ENCODE data around the gene AKNA.

The AKNA gene

DNA sequence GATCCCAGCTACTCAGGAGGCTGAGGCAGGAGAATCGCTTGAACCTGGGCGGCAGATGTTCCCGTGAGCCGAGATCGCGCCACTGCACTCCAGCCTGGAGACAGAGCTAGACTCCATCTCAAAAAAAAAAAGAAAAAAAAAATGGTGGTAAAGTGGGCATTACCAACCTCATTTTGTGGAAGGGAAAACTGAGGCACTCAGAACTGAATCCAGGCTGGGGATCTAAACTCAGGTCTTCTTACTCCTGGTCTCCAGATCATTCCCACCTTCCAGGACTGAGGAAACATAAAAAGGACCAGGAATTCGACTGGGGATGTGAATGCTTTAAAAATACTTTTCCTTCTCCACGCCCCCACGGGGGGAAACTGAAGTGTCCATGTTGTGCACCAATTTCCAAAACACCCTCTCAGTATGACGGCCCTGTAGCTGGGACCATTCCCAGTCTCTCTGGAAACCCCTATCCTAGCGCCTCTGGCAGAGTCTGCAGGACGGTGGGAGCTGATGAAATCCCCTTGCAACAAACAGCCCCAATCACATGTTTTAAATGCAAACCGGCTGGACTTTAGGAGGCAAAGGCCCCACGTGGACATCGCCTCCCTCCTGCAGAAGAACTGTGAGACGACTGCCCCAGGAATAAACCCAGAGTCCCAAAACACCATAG is 8.9 kb upstream of the AKNA start:
- DNase-seq (ENCODE audit: extremely low read depth in 1 of 2, low read depth in 1 of 2) = no peak

DNA sequence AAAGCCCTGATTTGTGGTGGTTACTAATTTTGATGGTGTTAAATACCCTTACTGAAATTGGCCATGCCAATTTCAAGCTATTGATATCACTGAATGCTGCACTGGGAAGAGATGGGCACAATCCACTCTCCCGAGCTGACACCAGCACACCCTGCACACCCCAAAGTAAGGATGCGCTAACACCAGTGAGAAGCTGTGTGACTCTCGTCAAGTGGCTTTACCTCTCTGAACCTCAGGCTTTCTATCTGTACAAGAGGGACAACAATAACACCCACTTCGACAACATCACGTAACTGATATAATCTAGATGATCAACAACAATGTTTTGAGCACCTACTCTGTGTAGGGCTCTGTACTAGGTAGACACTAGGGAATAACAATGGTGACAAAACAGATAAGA is 8.0 kb upstream of the AKNA start:
- no peak for DNase-seq (ENCODE audit: extremely low read depth in 1 of 2, low read depth in 1 of 2)

DNA sequence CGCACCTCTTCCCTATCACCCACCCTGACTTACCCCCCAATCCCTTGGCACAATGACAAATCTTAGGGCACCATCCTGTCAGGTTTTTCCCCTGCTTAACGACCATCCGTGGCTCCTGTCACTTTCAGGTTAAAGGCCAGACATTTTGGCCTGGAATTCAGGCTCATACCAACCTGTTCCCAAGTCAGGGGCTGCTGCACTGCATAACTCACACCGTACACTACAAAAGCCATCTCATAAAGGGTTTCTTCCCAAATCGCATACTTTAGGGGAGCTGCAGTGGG is 7.5 kb upstream of the AKNA start:
- DNase-seq (ENCODE audit: extremely low read depth in 1 of 2, low read depth in 1 of 2) = no peak

DNA sequence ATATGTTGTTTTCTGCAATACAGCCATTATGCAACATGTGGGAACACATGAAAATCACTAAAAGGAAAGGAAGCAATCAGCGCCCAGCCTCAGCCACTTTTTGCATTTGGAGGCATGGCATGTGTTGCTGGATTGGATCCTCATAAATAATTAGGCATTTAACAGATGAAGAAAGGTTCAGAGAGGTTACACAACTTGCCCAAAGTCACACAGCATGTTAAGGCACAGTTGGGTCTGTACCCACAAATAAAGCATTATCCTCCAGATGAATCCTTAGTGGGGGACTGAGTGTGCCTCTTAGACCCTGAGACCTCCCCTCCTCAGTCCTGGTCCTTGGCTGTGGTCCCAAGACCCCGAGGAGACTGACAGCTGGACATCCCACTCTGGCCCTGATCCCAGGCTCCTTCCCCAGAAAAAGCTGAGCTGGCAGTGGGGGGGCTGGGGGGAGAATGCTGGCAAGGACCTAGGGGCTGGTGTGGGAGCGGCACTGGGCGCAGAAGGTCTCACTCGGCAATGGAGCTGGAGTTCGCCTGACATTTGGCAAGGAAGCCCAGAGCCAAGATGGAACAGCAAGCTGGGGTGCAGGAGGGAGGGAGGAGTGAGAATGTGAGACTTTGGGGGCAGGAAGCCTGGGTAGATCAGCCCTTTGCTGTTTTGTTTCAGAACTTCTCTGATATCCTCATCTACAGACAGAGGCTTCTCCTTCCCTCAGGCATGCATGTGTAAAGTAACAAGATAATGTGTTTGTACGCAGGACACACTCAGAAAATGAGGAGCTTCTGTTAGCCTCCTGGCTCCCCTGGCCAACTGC is 6.9 kb upstream of the AKNA start:
- DNase-seq (ENCODE audit: extremely low read depth in 1 of 2, low read depth in 1 of 2) = no peak

DNA sequence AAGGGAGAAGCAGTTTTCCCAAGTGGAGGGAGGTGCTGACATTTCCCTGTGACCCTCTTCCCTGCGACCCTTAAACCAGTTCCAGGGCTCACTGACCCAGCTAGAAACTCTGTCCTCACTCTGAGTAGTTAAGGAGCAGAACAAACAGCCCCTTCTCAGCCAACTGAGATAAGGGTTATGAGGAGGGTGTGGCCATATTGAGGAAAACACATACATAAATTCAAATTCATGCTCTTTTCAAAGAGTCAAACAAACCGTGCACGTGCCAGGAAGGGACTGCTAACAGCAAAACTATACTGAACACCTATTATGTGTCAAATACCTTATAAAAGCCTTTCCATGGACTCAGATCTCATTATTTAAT is 4.9 kb upstream of the AKNA start:
- DNase-seq (ENCODE audit: extremely low read depth in 1 of 2, low read depth in 1 of 2) = no peak

DNA sequence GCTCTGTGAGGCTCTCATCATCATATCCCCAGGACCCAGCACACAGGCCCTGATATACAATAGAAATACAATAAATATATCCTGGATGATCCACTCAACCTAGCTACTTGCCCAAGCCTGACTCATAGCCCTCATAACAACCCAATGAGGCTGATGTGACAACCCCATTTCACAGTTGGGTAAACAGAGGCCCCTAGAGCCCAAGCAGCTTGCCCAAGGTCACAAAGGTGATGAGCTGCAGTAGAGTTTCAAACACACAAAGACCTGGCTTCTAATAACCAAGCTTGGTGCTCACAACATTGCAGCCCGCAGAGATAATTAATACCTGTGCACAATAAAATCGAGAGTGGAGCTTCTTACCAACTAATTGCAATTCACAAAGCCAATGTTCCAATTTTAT is 3.2 kb upstream of the AKNA start:
- no peak for DNase-seq (ENCODE audit: extremely low read depth in 1 of 2, low read depth in 1 of 2)

DNA sequence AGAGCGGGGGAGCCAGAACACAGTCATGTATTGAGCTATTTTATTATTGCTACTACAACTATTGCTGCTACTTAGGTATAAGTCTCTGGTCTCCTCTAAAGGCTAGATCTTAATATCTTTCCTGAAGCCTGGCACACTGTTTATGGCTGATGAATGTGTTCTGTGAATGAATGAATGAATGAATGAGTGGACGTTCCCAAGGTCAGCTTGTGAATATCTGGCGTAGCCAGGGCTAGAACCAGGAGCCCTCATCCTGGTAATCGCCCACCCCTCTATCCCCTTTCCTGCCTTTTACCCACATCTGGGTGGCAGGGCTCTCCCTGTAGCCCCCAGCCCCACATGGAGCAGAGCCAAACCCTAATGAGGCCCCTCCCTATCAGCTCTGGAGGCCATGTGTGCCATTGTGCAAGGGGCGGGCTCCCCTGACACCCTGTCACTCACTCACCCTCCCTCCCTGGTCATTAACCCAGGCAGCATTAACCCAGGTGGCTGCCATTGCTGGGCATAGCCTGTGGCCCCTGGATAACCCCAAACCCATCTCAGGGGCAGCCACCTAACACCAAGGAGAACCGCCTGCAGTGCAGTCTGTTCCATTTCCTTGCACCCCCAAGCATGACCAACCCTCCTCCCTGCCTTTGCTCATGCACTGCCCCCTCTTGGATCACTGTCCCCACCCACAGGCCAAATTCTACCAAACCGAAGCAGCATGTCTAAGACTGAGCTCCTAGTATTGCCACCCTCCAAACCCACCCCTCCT is 2.0 kb upstream of the AKNA start:
- DNase-seq (ENCODE audit: extremely low read depth in 1 of 2, low read depth in 1 of 2) = no peak

DNA sequence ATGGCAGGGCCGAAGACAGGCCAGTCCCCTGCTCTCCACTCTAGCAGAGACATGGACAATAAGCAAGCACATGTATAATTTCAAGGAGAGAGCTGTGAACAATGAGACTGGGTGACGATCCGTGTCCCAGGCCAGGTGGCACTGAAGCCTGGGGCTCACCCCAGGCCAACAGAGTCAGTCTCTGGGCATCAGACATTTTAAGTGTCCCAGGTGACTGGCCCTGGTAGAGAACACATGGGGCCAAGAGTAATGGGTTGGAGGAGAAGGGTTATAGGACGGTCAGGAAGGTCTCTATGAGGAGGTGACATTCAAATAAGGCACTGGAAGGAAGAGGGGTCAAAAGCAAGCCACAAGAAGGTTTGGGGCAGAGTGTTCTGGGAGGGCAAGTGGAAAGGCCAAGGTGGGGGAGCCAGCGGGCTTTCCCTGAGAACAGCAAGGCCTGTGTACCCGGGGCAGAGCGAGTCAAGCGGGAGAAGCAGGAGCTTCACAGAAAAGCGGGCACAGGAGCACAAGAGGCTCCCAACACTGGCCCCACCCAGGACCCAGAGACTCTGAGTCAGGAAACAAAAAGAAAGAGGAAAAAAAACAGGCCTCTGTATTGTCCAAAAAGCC is 1.1 kb upstream of the AKNA start:
- DNase-seq (ENCODE audit: extremely low read depth in 1 of 2, low read depth in 1 of 2) = no peak

DNA sequence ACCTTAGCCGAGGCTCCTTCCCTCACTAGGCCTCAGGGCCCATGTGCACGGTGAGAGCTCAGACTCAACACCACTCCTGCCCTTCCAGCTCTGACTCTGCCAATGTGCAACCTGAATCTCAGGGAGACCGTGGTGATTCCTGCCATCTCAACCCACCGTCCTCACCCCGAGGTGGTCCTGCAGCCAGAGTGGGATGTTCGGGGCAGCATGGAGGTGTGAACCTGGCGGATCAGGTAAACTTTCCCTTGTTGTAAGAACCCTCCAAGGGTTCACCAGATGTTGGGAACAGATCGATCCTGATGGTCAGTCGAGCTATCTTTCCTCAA is 538 bp upstream of the AKNA start:
- no peak for DNase-seq (ENCODE audit: extremely low read depth in 1 of 2, low read depth in 1 of 2)

DNA sequence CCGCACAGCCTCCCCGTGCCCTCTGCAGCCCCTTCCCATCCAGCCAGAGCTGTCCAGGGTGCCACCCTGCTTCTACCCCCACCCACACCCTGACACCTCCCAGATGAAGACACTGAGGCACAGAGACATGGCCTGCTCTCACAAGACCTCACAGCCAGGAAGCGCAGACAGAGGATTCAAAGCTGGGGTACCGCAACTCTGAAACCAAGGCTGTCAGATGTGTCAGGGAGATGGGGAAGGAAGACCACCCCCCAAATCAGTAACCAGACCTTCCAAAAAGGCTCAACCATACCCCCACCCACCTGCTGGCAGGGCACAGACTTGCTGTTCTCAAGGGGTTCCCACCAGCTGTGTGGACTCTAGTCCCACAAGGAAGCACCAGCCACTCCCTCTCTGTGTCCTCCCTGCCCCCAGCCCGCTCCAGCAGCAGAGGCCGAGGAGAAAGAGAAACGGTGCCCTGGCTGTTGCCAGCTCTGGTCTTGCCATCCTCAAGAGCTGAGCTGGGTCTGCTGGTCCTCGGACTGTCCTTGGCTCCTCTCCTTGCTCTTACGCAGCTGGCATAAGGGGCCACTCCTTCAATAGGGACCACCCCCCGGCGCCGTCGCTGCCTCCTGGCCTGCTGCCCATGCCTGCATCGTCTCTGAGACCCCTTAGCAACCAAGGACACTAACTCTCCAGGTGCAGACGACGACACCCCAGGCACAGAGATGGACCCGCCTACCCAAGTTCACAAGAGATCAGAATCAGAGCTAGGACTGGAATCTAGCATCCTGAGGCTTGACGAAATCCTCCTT is 699 bp downstream of the AKNA start:
- no peak for DNase-seq (ENCODE audit: extremely low read depth in 1 of 2, low read depth in 1 of 2)

DNA sequence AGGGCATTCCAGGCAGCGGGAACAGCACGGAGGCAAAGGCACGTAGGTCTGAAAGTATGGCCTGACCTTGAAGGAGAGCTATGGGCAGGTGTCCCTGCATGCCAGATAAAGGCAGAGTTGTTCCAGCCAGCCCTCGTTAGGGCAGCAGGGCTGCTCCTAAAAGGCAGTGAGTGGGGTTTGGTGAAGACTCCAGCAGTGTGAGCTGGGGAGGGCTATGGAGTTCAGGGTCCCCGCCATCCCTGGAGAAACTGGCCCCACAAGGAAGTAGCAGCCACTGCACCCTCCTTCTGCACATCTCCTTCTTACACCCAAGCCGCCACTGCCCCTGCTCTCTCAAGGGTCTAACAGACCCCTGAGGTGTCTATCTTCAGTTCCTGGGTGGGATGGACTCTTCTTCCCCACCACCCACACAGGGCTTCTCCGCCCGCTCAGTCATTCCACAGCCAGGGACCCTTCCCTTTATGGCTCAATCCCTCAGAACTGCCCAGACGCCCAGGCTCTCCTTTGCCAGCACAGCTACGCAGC is 1.4 kb downstream of the AKNA start:
- no peak for DNase-seq (ENCODE audit: extremely low read depth in 1 of 2, low read depth in 1 of 2)

DNA sequence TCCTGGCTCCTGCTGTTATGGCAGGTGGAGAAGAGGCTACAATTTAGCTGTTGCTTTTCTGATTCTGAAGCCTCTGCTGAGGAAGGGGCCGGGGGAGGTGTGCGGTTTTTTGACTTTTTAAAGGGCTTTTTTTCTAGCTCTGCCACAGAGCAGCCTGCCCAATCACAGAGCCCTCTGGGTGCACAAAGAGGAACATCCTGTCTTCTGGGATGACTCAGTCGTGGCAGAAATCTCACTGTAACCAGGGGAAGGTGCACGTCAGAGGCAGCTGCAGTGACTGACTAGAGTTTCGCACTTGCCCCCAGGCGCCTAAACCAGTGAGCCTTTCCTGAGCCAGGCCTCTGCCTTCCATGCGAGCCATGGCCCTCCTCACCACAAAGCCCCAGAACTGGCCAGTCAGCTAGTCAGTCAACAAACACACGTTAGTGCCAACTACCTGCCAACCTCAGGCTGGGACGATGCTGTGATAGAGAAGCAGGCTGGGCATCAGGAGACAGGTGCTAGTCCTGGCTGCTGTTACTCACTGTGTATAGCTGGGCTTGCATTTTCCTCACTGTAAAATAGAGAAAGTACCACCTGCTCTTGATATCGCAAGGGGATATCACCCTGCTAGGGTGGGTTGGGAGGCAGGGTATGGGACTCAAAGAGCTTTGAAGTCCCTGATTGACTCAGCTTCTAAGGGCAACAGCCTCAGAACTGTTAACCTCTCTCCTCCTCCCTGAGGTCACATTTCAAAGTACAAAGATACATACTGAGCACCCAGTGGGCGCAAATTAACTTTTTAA is 2.2 kb downstream of the AKNA start:
- peak; percentile 72 to 84 for DNase-seq (ENCODE audit: extremely low read depth in 1 of 2, low read depth in 1 of 2)

DNA sequence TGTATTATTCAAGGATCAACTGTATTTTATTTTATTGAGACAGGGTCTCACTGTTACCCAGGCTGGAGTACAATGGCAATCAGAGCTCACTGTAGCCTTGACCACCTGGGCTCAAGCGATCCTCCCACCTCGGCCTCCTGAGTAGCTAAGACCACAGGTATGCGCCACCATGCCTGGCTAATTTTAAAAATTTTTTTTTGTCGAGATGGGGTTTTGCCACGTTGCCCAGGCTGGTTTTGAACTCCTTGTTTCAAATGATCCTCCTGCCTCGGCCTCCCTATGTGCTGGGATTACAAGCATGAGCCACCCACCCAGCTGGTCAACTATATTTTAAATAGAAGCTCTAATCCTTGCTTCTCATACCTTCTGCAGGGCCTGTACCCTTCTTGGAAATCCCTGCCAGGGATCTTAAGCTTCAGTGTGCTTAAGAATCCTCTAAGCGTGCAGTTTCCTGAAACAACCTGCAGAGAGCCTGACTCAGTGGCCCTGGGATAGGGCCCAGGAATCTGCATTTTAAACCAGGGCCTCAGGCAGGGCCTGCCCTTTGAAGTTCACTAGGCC is 2.9 kb downstream of the AKNA start:
- DNase-seq (ENCODE audit: extremely low read depth in 1 of 2, low read depth in 1 of 2) = no peak

DNA sequence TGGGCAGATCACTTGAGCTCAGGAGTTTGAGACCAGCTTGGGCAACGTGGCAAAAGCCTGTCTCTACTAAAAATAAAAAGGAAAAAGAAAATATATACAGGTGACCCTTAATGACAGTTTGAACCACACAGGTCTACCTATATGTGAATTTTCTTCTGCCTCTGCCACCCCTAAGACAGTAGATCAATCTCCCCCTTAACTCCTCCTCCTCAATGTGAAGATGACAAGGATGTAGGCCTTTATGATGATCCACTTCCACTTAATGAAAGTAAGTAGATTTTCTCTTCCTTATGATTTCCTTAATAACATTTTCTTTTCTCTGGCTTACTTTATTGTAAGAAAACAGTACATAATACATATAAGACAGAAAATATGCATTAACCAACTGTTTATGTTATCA is 3.4 kb downstream of the AKNA start:
- DNase-seq (ENCODE audit: extremely low read depth in 1 of 2, low read depth in 1 of 2) = no peak

DNA sequence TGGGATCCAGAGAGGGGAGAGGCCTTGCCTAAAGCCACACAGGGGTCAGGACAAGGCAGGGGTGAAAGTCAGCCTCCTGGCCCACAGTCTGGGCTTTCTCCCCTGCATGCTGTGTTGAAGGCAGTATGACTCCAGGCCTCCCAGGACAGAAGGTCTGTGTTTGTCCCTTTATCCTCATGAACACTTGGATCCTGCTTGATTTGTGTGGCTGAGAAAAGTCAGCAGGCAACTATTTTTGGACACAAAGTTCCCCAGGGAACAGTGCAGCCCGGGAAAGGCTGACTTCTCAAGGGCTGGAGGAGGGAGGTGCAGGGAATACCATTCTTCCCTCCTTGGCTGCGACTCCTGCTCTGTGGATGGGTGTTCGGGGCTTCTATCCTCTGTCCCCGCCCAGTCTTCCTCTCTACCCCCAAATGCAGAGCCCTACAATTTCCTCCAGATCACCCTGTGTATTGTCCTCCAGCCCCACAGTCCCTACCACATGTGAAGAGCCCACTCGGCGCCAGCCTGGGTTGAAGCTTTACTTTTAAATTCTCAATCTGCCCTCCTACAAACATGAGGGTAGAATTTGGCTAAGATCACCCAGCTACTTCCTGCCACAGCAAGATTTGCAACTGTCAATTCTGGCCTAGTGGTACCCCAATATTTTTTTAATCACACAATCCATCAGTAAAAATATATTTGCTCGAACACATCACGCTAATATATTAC is 4.1 kb downstream of the AKNA start:
- no peak for DNase-seq (ENCODE audit: extremely low read depth in 1 of 2, low read depth in 1 of 2)

DNA sequence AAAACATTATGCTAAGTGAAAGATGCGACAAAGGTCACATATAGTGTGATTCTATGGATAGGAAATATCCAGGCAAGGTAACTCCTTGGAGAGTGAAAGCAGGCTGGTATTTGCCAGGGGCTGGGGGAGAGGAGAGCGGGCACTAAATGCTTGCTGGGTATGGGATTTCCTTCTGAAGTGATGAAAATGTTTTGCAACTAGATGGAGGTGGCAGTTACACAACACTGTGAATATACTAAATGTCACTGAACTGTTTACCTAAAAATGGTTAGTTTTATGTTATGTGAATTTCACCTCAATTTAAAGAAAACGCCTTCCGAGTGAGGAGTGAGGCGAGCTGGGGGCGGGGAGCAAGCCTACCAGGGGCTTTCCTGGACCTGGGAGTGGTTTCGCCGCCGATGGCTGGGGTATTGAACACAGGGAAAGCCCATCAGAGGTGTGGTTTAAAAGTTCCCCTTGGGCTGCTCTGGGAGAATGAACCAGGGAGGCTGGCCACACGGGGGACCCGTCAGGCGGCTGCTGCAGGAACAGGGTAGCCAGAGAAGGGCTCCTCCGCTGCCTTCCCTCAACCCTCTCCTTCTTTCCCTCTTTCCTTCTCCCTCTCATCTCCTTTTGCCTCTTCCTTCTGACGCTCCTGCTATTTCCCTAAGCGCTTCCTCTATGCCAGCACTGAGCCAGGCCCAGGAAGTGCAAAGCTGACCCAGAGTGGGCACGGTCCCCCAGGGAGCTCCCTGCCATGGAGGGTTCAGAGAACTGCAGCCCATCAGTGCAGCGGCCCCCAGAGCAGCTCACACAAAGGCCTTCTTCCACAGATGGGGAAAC is 4.9 kb downstream of the AKNA start:
- peak; percentile 41 to 49 for DNase-seq (ENCODE audit: extremely low read depth in 1 of 2, low read depth in 1 of 2)

DNA sequence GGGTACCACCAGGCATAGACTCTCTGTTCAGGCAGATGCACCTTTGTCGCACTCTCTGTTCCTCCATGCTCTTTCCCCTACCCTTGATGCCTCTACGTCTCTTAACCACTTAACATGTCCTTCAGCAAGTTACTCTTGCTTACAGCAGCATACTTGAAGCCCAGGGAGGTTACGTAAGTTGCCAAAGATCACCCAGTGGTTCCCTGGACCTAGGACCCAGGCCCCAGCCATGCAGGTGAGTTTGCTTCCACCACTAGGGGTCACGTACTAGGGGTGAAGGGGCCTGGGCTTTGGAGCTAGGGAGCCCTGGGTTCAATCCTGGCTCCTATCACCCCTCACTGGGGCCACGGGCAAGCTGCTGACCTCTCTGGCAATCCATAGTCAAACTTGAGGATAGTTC is 8.9 kb downstream of the AKNA start:
- DNase-seq (ENCODE audit: extremely low read depth in 1 of 2, low read depth in 1 of 2) = no peak

DNA sequence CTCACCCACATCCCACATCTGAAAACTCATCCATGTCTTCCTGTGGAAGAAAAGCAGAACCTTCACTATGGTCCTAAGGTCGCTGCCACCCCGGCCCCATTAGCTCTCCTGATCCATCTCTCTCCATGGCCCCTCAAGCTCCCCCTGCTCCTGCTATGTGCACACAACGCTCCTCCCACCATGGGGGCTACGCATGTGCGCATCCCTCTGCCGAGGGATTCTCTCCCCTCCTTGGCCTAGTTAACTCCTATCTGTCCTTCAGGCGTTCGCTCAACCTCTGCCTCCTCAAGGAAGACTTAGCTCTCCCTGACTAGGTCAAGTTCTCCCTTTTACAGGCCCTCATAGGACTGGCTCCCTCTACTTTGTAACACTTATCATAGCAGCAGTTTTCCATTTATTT is 9.8 kb downstream of the AKNA start:
- DNase-seq (ENCODE audit: extremely low read depth in 1 of 2, low read depth in 1 of 2) = no peak

All from activated CD8-positive, alpha-beta memory T cell treated with anti-CD3 and anti-CD28 coated beads for 1 hour (primary cell).